HEK293 (cell line): Measurements from ENCODE around the gene NAA35.

ENCODE experiments used
- CTCF ChIP-seq: fragments of 450-650 bp; formaldehyde crosslinking; IDR thresholded peaks from 2 replicates; pipeline ENCODE4 v1.5.1; 2016; ENCODE audit warnings: missing biosample characterization, missing genetic modification characterization
- KLF9 ChIP-seq: fragments of 450-650 bp; formaldehyde crosslinking; IDR thresholded peaks from 2 replicates; pipeline ENCODE4 v1.5.1; 2016; ENCODE audit warnings: missing biosample characterization, missing genetic modification characterization, low read depth
- PATZ1 ChIP-seq: fragments of 450-650 bp; formaldehyde crosslinking; IDR thresholded peaks from 2 replicates; pipeline ENCODE4 v1.5.1; 2016; ENCODE audit warnings: missing biosample characterization, missing genetic modification characterization
- ZBTB26 ChIP-seq: fragments of 450-650 bp; formaldehyde crosslinking; optimal IDR thresholded peaks from 2 replicates; pipeline ENCODE3; 2016; ENCODE audit warnings: missing biosample characterization, mild to moderate bottlenecking, missing genetic modification characterization
- ZBTB7A ChIP-seq: fragments of 450-650 bp; formaldehyde crosslinking; IDR thresholded peaks from 2 replicates; pipeline ENCODE4 v1.5.1; 2016; ENCODE audit warnings: low read depth, missing biosample characterization, missing genetic modification characterization
- ZIC2 ChIP-seq: fragments of 450-650 bp; formaldehyde crosslinking; IDR thresholded peaks from 2 replicates; pipeline ENCODE4 v1.5.1; 2016; ENCODE audit warnings: missing biosample characterization, missing genetic modification characterization
- ZNF133 ChIP-seq: fragments of 450-650 bp; formaldehyde crosslinking; IDR thresholded peaks from 2 replicates; pipeline ENCODE4 v1.5.1; 2016; ENCODE audit warnings: missing biosample characterization, missing genetic modification characterization
- ZNF169 ChIP-seq: fragments of 450-650 bp; formaldehyde crosslinking; IDR thresholded peaks from 2 replicates; pipeline ENCODE4 v1.5.1; 2016; ENCODE audit warnings: missing biosample characterization, missing genetic modification characterization
- ZNF488 ChIP-seq: fragments of 450-650 bp; formaldehyde crosslinking; IDR thresholded peaks from 2 replicates; pipeline ENCODE4 v1.5.1; 2016; ENCODE audit warnings: missing biosample characterization, missing genetic modification characterization
- ZNF561 ChIP-seq: fragments of 450-650 bp; IDR thresholded peaks from 2 replicates; pipeline ENCODE4 v1.5.1; 2018; ENCODE audit warnings: missing biosample characterization, missing genetic modification characterization, borderline replicate concordance
- ZNF585B ChIP-seq: fragments of 450-650 bp; formaldehyde crosslinking; IDR thresholded peaks from 2 replicates; pipeline ENCODE4 v1.5.1; 2016; ENCODE audit warnings: missing biosample characterization, missing genetic modification characterization
- ZNF830 ChIP-seq: fragments of 450-650 bp; IDR thresholded peaks from 2 replicates; pipeline ENCODE4 v1.5.0; 2018; ENCODE audit warnings: missing biosample characterization, missing genetic modification characterization, low read depth, mild to moderate bottlenecking, moderate library complexity

- TF ChIP-seq ZNF561 (no peak), ZIC2 (tag by site-specific recombination) (no peak), ZBTB26 (tag by site-specific recombination) (no peak), CTCF (no peak), ZBTB7A (tag by site-specific recombination) (no peak), PATZ1 (tag by site-specific recombination) (no peak), ZNF488 (tag by site-specific recombination) (no peak), KLF9 (no peak), ZNF830 (tag by site-specific recombination) (no peak), ZNF169 (tag by site-specific recombination) (no peak), ZNF133 (tag by site-specific recombination) (no peak), ZNF585B (no peak)
Measured at GRCh38 chr9:85941966-85942912, 1.3 kb downstream of the NAA35 start.
